Astrocyte (in vitro differentiated cells and primary cell): ENCODE results near the gene AGRN. TPM values are rescaled to one million over a fixed set of nuclear protein-coding genes. Genes with fewer than 3 reads are reported as not detected.

ENCODE experiments used
- DNase-seq: peaks from one replicate; pipeline ENCODE4 v3.0.0-alpha.2; 2010; ENCODE audit warnings: low read depth
- FAIRE-seq: peaks from 2 replicates; lab custom pipeline; 2011; peaks lifted over from hg19 to GRCh38; lab: Jason Lieb, UNC
- H2AFZ ChIP-seq: 2 replicates; pipeline ENCODE4 v1.6.0; 2012; ENCODE audit warnings: low read depth, low read length, inconsistent platforms
- H3K27ac ChIP-seq: 2 replicates; pipeline ENCODE4 v1.5.1; 2011; ENCODE audit warnings: low read depth, low read length, inconsistent platforms
- H3K27me3 ChIP-seq: 2 replicates; pipeline ENCODE4 v1.6.0; 2011; ENCODE audit warnings: low read length, inconsistent platforms; ENCODE audit not compliant: insufficient read depth
- H3K36me3 ChIP-seq: 2 replicates; pipeline ENCODE4 v1.5.1; 2011; ENCODE audit warnings: low read length, inconsistent platforms; ENCODE audit not compliant: insufficient read depth
- H3K4me1 ChIP-seq: 2 replicates; pipeline ENCODE4 v1.5.1; 2011; ENCODE audit warnings: low read length, inconsistent platforms; ENCODE audit not compliant: insufficient read depth
- H3K4me2 ChIP-seq: 2 replicates; pipeline ENCODE4 v1.6.0; 2012; ENCODE audit warnings: low read length, inconsistent platforms
- H3K4me3 ChIP-seq: 2 replicates; pipeline ENCODE4 v1.5.1; 2011; ENCODE audit warnings: low read depth, mild to moderate bottlenecking, low read length, inconsistent platforms; ENCODE audit not compliant: insufficient read depth
- H3K79me2 ChIP-seq: 2 replicates; pipeline ENCODE4 v1.6.0; 2012; ENCODE audit warnings: mild to moderate bottlenecking, low read length, inconsistent platforms; ENCODE audit not compliant: insufficient read depth
- H3K9ac ChIP-seq: 2 replicates; pipeline ENCODE4 v1.6.0; 2012; ENCODE audit warnings: mild to moderate bottlenecking, low read length, inconsistent platforms
- H3K9me3 ChIP-seq: 2 replicates; pipeline ENCODE4 v1.5.1; 2012; ENCODE audit warnings: low read depth, mild to moderate bottlenecking, low read length, inconsistent platforms; ENCODE audit not compliant: insufficient read depth
- H4K20me1 ChIP-seq: 2 replicates; pipeline ENCODE4 v1.6.0; 2012; ENCODE audit warnings: low read length, inconsistent platforms; ENCODE audit not compliant: insufficient read depth
- H3K27ac Mint-ChIP-seq: one replicate; pipeline ENCODE4 v1.8.0; 2021; ENCODE audit warnings: mild to moderate bottlenecking, mixed read lengths; ENCODE audit not compliant: unreplicated experiment
- H3K27me3 Mint-ChIP-seq: one replicate; pipeline ENCODE4 v1.8.0; 2021; ENCODE audit warnings: low read depth, mixed read lengths; ENCODE audit not compliant: unreplicated experiment
- H3K36me3 Mint-ChIP-seq: one replicate; pipeline ENCODE4 v1.8.0; 2021; ENCODE audit warnings: low read depth, mixed read lengths; ENCODE audit not compliant: unreplicated experiment
- H3K4me1 Mint-ChIP-seq: one replicate; pipeline ENCODE4 v1.8.0; 2021; ENCODE audit warnings: low read depth, mixed read lengths; ENCODE audit not compliant: unreplicated experiment
- H3K4me3 Mint-ChIP-seq: one replicate; pipeline ENCODE4 v1.8.0; 2021; ENCODE audit warnings: mild to moderate bottlenecking, moderate library complexity, mixed read lengths; ENCODE audit not compliant: unreplicated experiment
- H3K9me3 Mint-ChIP-seq: one replicate; pipeline ENCODE4 v1.8.0; 2021; ENCODE audit warnings: mild to moderate bottlenecking, mixed read lengths; ENCODE audit not compliant: unreplicated experiment
- EZH2 ChIP-seq: IDR thresholded peaks from 2 replicates; pipeline ENCODE4 v1.6.1; 2012; ENCODE audit warnings: mild to moderate bottlenecking, low read length, inconsistent platforms; ENCODE audit not compliant: insufficient read depth
- total RNA-seq: library from RNA; stranded (reverse); gene quantifications from 2 replicates; pipeline ENCODE4 v1.2.1, GENCODE V29; 2021
- TF ChIP-seq, protein P1 (sequence below): IDR thresholded peaks from 2 replicates; pipeline ENCODE4 v1.5.1; 2011; ENCODE audit warnings: low read depth, mild to moderate bottlenecking, inconsistent platforms, low read length, moderate library complexity; ENCODE audit not compliant: insufficient read depth

The AGRN gene
- total RNA-seq, 1 donor from 2014 or later = 589 TPM

DNA sequence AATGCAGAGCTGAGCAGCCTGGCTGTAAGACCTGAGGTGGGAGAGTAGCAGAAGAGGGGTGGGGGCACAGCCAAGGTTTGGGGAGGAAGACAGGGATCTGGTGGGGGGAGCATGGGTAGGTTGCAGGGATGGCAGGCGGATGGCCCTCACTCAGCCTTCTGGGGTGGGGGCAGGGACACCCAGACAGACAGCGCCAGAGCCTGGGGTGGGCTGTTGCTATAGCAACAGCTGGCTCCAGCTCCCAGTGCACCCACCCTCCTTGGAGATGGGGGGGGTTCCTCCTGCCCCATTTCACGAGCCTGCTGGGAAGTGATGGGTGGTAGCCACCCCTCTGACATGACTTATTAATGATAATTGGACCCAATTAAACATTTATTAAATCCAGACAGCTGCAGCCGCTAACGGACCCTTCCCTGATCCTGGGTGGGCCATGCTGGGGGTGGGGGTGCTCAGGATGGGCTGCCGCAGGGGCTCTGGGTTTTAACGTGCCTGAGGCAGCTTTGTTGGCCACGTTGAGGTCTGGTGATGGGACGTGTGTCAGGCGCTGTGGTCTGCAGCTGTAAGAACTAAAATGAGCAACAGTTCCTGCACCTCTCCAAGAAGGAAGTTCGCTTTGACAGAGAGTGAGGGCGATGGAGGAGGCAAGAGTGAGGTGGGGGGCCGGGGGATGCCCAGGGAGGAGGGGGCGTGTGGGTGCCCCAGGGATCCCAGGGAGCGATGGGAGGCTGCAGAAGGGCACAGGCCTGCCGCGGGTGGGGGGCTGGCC is 19.4 kb downstream of the AGRN start:
- Mint-ChIP-seq H3K9me3 (no peaks in the 10 kb centered on the region), H3K27ac (peak overlapping the region; percentile 41), H3K4me3 (no peak overlapping the region), H3K4me1 (peaks cover 9% of the 10 kb centered on the region), H3K36me3 (peaks cover 13% of the 10 kb centered on the region), H3K27me3 (no peaks in the 10 kb centered on the region)
- Histone ChIP-seq H4K20me1 (peaks cover 86% of the 10 kb centered on the region), H3K27ac (no peak overlapping the region), H2AFZ (no peak overlapping the region), H3K27me3 (no peaks in the 10 kb centered on the region), H3K36me3 (no peaks in the 10 kb centered on the region), H3K79me2 (peaks cover 15% of the 10 kb centered on the region), H3K4me3 (no peak overlapping the region), H3K9me3 (no peaks in the 10 kb centered on the region), H3K4me1 (peaks cover 7% of the 10 kb centered on the region), H3K9ac (no peak overlapping the region), H3K4me2 (no peak overlapping the region)
- DNase-seq (no peak), FAIRE-seq (no peak)
- TF ChIP-seq, protein P1, sequence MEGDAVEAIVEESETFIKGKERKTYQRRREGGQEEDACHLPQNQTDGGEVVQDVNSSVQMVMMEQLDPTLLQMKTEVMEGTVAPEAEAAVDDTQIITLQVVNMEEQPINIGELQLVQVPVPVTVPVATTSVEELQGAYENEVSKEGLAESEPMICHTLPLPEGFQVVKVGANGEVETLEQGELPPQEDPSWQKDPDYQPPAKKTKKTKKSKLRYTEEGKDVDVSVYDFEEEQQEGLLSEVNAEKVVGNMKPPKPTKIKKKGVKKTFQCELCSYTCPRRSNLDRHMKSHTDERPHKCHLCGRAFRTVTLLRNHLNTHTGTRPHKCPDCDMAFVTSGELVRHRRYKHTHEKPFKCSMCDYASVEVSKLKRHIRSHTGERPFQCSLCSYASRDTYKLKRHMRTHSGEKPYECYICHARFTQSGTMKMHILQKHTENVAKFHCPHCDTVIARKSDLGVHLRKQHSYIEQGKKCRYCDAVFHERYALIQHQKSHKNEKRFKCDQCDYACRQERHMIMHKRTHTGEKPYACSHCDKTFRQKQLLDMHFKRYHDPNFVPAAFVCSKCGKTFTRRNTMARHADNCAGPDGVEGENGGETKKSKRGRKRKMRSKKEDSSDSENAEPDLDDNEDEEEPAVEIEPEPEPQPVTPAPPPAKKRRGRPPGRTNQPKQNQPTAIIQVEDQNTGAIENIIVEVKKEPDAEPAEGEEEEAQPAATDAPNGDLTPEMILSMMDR = no peak
- TF ChIP-seq EZH2 = no peak

DNA sequence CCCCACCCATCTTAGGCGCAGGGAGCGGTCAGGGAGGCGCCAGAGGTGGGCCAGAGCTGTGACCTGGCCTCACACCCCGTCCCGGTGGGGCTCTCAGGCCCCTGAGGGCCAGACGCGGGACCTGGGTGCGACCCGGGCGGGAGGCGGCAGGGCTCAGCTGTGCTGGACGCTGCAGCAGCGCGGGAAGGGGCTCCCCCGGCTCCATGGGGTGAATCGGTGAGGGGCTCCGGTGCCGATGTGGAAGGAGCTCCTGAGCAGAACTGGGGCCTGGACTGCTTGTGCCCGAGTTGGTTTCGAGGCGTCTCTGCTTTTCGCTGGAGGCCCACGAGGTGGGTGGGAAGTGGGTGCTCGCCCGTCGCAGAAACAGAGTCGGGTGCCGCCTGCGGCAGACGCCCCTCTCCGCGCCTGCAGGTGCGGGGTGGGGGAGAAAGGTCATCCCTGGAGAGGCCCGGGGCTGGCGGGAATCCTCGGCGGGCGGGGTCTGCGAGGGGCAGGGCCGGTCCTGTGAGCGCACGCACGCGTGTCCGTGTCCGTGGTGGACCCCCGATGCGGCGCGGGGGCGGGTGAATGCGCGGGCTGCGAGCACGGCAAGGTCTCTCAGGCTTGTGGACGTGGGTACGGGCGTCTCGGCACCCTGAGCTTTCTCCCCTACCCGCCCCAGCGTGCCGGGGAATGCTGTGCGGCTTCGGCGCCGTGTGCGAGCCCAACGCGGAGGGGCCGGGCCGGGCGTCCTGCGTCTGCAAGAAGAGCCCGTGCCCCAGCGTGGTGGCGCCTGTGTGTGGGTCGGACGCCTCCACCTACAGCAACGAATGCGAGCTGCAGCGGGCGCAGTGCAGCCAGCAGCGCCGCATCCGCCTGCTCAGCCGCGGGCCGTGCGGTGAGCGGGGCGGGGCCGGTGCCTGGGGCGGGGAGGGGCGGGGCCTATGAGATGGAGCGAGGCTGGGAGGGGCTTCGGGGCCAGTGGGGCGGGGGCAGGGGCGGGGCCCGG is 20.4 kb downstream of the AGRN start:
- no peak overlapping the region for H3K9ac ChIP-seq
- H3K4me1 ChIP-seq = peaks cover 7% of the 10 kb centered on the region
- H2AFZ ChIP-seq = no peak overlapping the region
- Mint-ChIP-seq H3K4me1 (peaks cover 6% of the 10 kb centered on the region), H3K4me3 (no peak overlapping the region), H3K36me3 (peaks cover 18% of the 10 kb centered on the region), H3K27me3 (no peaks in the 10 kb centered on the region), H3K27ac (no peak overlapping the region), H3K9me3 (no peaks in the 10 kb centered on the region)
- H3K4me3 ChIP-seq = no peak overlapping the region
- no peaks in the 10 kb centered on the region for H3K27me3 ChIP-seq
- DNase-seq (peak; percentile 77), FAIRE-seq (no peak)
- peaks cover 22% of the 10 kb centered on the region for H3K79me2 ChIP-seq
- TF ChIP-seq EZH2 = peak; percentile 50
- TF ChIP-seq, protein P1 = no peak
- no peaks in the 10 kb centered on the region for H3K9me3 ChIP-seq
- no peaks in the 10 kb centered on the region for H3K36me3 ChIP-seq
- peak overlapping the region; percentile 79 for H3K4me2 ChIP-seq
- no peak overlapping the region for H3K27ac ChIP-seq
- peaks cover 86% of the 10 kb centered on the region for H4K20me1 ChIP-seq
